Psoas muscle (tissue), 8 donors: ENCODE results near the gene SLC2A9. TPM values are rescaled to one million over a fixed set of nuclear protein-coding genes. Genes with fewer than 3 reads are reported as not detected.

Source experiments
- ATAC-seq, 4 donors: fragments of 200-7000 bp; cut with Tn5 transposase; one replicate each; pipeline ENCODE4 v1.9.1; 2020; ENCODE audit warnings: moderate library complexity in 3 of 4, mild to moderate bottlenecking in 2 of 4
- DNase-seq, 2 donors: peaks; one replicate each; pipeline ENCODE4 v3.0.0-alpha.2; 2020
- H3K27ac ChIP-seq: fragments of 200-600 bp; one replicate; pipeline ENCODE4 v1.8.0; 2022
- H3K27me3 ChIP-seq, 3 donors: fragments of 200-600 bp in 1 of 3; one replicate each; pipeline versions ENCODE4 v1.6.1 to v1.8.0; 2013 to 2022; ENCODE audit warnings: low read length in 2 of 3, mild to moderate bottlenecking in 2 of 3, moderate library complexity in 1 of 3; ENCODE audit not compliant: insufficient read depth in 3 of 3
- H3K36me3 ChIP-seq, 2 donors: fragments of 200-600 bp in 1 of 2; one replicate each; pipeline versions ENCODE4 v1.6.1 to v1.8.0; 2013 to 2022; ENCODE audit warnings: low read depth in 1 of 2, mild to moderate bottlenecking in 1 of 2, moderate library complexity in 1 of 2; ENCODE audit not compliant: insufficient read depth in 1 of 2
- H3K4me1 ChIP-seq: fragments of 200-600 bp; one replicate; pipeline ENCODE4 v1.8.0; 2022
- H3K4me3 ChIP-seq: fragments of 200-600 bp; one replicate; pipeline ENCODE4 v1.8.0; 2022; ENCODE audit warnings: mild to moderate bottlenecking
- H3K9me3 ChIP-seq: fragments of 200-600 bp; one replicate; pipeline ENCODE4 v1.8.0; 2022
- CTCF ChIP-seq: fragments of 200-600 bp; IDR thresholded peaks from one replicate; pipeline ENCODE4 v1.8.0; 2022; ENCODE audit warnings: antibody characterized with exemption
- WGBS, 3 donors: extraction: QIAGEN DNeasy Blood & Tissue Kit; methylation state at CpG; one replicate each; pipeline versions ENCODE4 v1.1.6 to v1.1.7; 2013; 5-methylcytosine and 5-hydroxymethylcytosine counted together
- intact Hi-C, 2 donors: fragments of 100-400 bp; cut with DNase I; formaldehyde crosslinking; loops; one replicate each; pipeline versions ENCODE4 v1.11.0 to v1.14.2; 2022
- polyA plus RNA-seq, 3 donors: library from polyadenylated mRNA; stranded (reverse); fragments of 200-250 nt; gene quantifications; one replicate each; pipeline ENCODE4 v1.2.3, GENCODE V29; 2013
- total RNA-seq, 4 donors: library from RNA; stranded (reverse); fragmentation: NEBNext Ultra II Directional in 2 of 4; extraction: Animal tissue kit (Norgen Biotek cat#: 25700) in 2 of 4; gene quantifications; one replicate each; pipeline versions ENCODE4 v1.2.1 to v1.2.4, GENCODE V29; 2021 to 2023
- donor health status: healthy with polysubstance abuse.
- donor health status: DM: no; HTN: no; CAD: no; lungs with moderate emphysema.
- donor health status: Bipolar disorder and iron deficiency.
- donor health status: healthy.
- donor health status: DM: yes; HTN: yes; CAD: no.
- donor health status: DM: no; HTN: no; CAD: no.
- donor health status: DM: no; HTN: no; CAD: no.
- donor health status: DM: yes; HTN: yes; CAD: no.

SLC2A9 gene
- total and polyA plus RNA-seq, 7 donors = 0.37 to 2.7 (median 1.3) TPM

DNA sequence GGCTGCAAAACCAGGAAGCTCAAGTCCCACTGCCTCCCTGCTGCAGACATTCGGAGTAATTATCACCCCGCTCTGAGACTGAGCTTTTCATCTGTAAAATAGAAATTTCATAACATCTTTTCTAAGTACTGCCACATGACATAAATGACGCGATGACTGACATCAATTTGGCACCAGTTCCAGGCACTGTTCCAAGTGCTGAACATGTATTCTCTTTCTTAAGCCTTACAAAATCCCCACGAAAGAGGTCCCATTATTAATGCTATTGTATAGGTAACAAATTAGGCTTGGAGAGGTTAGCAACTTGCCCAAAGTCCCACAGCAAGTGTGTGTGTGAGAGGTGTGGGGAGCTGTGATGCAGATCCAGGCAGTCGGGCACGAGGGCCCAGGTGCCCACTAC lies 56.4 kb downstream of the SLC2A9 start:
- peaks cover 0 to 2% of the 10 kb centered on the region in 2 donors for H3K36me3 ChIP-seq
- TF ChIP-seq CTCF = no peak
- intact Hi-C loops = no loop called here
- H3K27me3 ChIP-seq = no peaks in the 10 kb centered on the region
- no peaks in the 10 kb centered on the region for H3K4me1 ChIP-seq
- no peak overlapping the region for H3K27ac ChIP-seq
- no peaks in the 10 kb centered on the region for H3K9me3 ChIP-seq
- DNase-seq (no peak), ATAC-seq (no peak)
- WGBS, 3 donors = 67 to 75% (median 73%) methylated on average over 7 of the region's 7 CpGs
- no peak overlapping the region for H3K4me3 ChIP-seq

DNA sequence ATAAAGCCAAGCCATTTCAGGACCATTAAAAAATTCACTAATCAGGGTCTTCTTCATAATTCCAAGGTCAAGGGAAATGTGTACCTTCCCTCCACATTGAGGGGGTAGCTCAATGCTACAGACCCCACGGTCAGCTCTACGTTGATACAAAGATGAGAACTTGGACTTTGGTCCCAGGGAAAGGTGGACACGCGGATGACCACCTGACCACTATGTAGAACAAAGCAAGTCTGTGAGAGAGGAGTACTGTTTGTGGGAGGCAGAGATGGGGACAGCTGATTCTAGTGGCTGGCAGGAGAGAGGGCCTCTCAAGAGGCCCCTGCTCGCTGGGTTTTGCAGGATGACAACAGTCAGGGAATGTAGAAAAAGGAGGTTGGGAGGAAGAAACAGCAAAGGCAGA lies 58.0 kb downstream of the SLC2A9 start:
- ATAC-seq (no peak), DNase-seq (no peak)
- intact Hi-C loops = no loop called here
- Histone ChIP-seq H3K9me3 (no peaks in the 10 kb centered on the region), H3K4me1 (no peaks in the 10 kb centered on the region), H3K4me3 (no peak overlapping the region), H3K27ac (no peak overlapping the region), H3K36me3 (peaks cover 0 to 2% of the 10 kb centered on the region in 2 donors), H3K27me3 (no peaks in the 10 kb centered on the region)
- 85 to 96% (median 93%) methylated on average over 5 of the region's 5 CpGs for WGBS, 3 donors
- no peak for TF ChIP-seq CTCF

DNA sequence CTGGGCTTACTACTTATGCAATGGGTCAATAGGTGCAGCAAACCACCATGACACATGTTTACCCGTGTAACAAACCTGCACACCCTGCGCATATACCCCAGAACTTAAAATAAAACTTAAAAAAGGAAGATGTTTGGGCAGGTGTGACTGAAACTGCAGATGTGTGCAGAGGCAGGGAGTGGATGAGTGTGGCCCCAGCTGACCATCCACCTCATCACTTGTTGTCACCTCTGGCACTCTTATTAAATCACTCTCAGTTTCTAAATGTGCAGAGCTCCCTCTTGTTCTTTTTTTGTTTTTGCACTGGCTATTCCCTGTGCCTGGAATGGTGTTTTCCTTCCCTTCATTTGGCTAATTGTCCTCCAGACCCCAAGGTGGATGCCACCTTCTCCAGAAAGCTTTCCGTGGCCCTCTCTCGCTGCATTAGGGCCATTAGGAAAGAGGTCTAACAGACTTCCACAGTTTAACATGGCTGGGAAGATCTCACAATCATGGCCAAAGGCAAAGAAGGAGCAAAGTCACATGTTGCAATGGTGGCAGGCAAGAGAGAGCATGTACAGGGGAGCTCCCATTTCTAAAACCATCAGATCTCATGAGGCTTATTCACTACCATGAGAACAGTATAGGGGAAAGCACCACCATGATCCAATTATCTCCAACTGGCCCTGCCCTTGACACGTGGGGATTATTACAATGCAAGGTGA lies 58.5 kb downstream of the SLC2A9 start:
- no peak for TF ChIP-seq CTCF
- DNase-seq = no peak
- Histone ChIP-seq H3K4me3 (no peak overlapping the region), H3K27me3 (no peaks in the 10 kb centered on the region), H3K4me1 (no peaks in the 10 kb centered on the region), H3K36me3 (peaks cover 0 to 2% of the 10 kb centered on the region in 2 donors), H3K27ac (no peak overlapping the region), H3K9me3 (no peaks in the 10 kb centered on the region)
- intact Hi-C loops = no loop called here
- 83 to 94% (median 85%) methylated on average over 5 of the region's 5 CpGs for WGBS, 3 donors
- ATAC-seq = no peak

GRCh38 chr4:9954468-9954867 lies 66.8 kb downstream of the SLC2A9 start:
- no peak for TF ChIP-seq CTCF
- Histone ChIP-seq H3K27ac (no peak overlapping the region), H3K4me1 (no peaks in the 10 kb centered on the region), H3K4me3 (no peak overlapping the region), H3K9me3 (no peaks in the 10 kb centered on the region), H3K36me3 (no peaks in the 10 kb centered on the region), H3K27me3 (no peaks in the 10 kb centered on the region)
- WGBS, 3 donors = 78 to 99% (median 83%) methylated on average over 3 of the region's 3 CpGs
- ATAC-seq = no peak
- DNase-seq = no peak
- intact Hi-C loops = no loop called here

- TF ChIP-seq CTCF = no peak
- DNase-seq = no peak
- H3K4me1 ChIP-seq = no peaks in the 10 kb centered on the region
- H3K36me3 ChIP-seq = no peaks in the 10 kb centered on the region
- intact Hi-C loops = no loop called here
- H3K9me3 ChIP-seq = no peaks in the 10 kb centered on the region
- ATAC-seq = no peak
- H3K27me3 ChIP-seq = no peaks in the 10 kb centered on the region
- no peak overlapping the region for H3K4me3 ChIP-seq
- WGBS, 3 donors = 91% methylated on average over 4 of the region's 4 CpGs
- no peak overlapping the region for H3K27ac ChIP-seq
Observed at GRCh38 chr4:9953089-9953488, 68.2 kb downstream of the SLC2A9 start.
